Common myeloid progenitor, CD34-positive (primary cell): ENCODE measurements around the gene ERCC3.
"Not testable (repeated sequence)": the region's sequence is repeated elsewhere in the genome, so short reads cannot be mapped to it uniquely, and the experiment has no call there.

ENCODE experiments used
- CTCF ChIA-PET: fragments of 350-600 bp; sonication (Branson Sonifier 250); formaldehyde crosslinking; loops from one replicate; lab custom pipeline; 2021; ENCODE audit warnings: antibody characterized with exemption; lab: Charles Lee
- POLR2A ChIA-PET: fragments of 350-600 bp; sonication (Branson Sonifier 250); formaldehyde crosslinking; loops from one replicate; lab custom pipeline; 2021; ENCODE audit warnings: antibody characterized with exemption; lab: Charles Lee
- DNase-seq, 3 donors: peaks; one replicate each; pipeline versions ENCODE4 v3.0.0 to v3.0.0-alpha.2; 2013
- H3K27ac ChIP-seq, 2 experiments: 1 replicate in 1 of 2; 2 replicates in 1 of 2; pipeline ENCODE4 v1.7.0; 2013; ENCODE audit warnings: inconsistent platforms in 2 of 2, low read length in 2 of 2, mild to moderate bottlenecking in 2 of 2, low read depth in 1 of 2, moderate library complexity in 1 of 2; ENCODE audit not compliant: severe bottlenecking in 2 of 2, insufficient read depth in 1 of 2, poor library complexity in 1 of 2
- H3K27me3 ChIP-seq, 5 experiments: replicated peaks in 2 of 5; 1 replicate in 3 of 5; 2 replicates in 2 of 5; pipeline versions ENCODE4 v1.6.1 to v1.7.0; 2013; ENCODE audit warnings: low read length in 4 of 5, mild to moderate bottlenecking in 2 of 5, moderate library complexity in 2 of 5, inconsistent platforms in 1 of 5; ENCODE audit not compliant: insufficient read depth in 5 of 5, control insufficient read depth in 4 of 5
- H3K36me3 ChIP-seq, 4 experiments: 1 replicate in 2 of 4; 2 replicates in 2 of 4; pipeline versions ENCODE4 v1.6.1 to v1.7.0; 2013; ENCODE audit warnings: low read length in 3 of 4, control low read depth in 1 of 4, mild to moderate bottlenecking in 1 of 4; ENCODE audit not compliant: control insufficient read depth in 4 of 4, insufficient read depth in 4 of 4
- H3K4me1 ChIP-seq, 4 experiments: 1 replicate in 3 of 4; 2 replicates in 1 of 4; pipeline versions ENCODE4 v1.6.1 to v1.7.1; 2013; ENCODE audit warnings: low read length in 3 of 4, mild to moderate bottlenecking in 3 of 4, control low read depth in 1 of 4, inconsistent platforms in 1 of 4, moderate library complexity in 1 of 4; ENCODE audit not compliant: control insufficient read depth in 4 of 4, insufficient read depth in 4 of 4; ENCODE audit errors: control extremely low read depth in 1 of 4
- H3K4me3 ChIP-seq, 7 experiments: 1 replicate in 4 of 7; 2 replicates in 3 of 7; pipeline versions ENCODE4 v1.5.1 to v1.7.0; 2013; ENCODE audit warnings: mild to moderate bottlenecking in 7 of 7, low read length in 6 of 7, moderate library complexity in 6 of 7, inconsistent platforms in 2 of 7, low read depth in 2 of 7, control low read depth in 1 of 7; ENCODE audit not compliant: insufficient read depth in 4 of 7, control insufficient read depth in 1 of 7; ENCODE audit errors: extremely low read depth in 1 of 7
- H3K9me3 ChIP-seq, 5 experiments: 1 replicate in 4 of 5; 2 replicates in 1 of 5; pipeline versions ENCODE4 v1.6.1 to v1.7.1; 2013; ENCODE audit warnings: low read length in 4 of 5, mild to moderate bottlenecking in 2 of 5, inconsistent platforms in 1 of 5, low read depth in 1 of 5, moderate library complexity in 1 of 5; ENCODE audit not compliant: control insufficient read depth in 4 of 5, insufficient read depth in 2 of 5; ENCODE audit errors: control extremely low read depth in 1 of 5
- WGBS: methylation state at CpG from one replicate; pipeline ENCODE4 v1.1.5; 2013; ENCODE audit not compliant: insufficient coverage; 5-methylcytosine and 5-hydroxymethylcytosine counted together

ERCC3 gene

DNA sequence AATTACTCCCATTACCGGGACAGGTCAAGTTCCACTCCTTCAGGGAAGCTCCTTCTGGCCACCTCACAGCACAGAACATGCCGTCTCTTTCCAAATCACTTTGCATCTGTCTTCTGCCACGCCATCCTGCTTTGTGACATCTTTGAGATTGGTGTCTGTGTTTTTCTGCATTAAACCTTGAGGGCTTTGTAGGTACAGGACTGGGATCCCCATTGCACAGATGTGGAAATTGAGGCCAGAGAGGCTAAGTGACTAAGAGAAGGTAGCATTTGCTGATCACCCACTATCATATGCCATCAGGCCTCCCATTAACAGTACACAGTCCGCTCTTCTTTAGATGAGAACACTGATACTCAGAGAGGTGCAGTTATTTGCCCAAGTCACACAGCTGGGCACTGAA, 64.4 kb downstream of the ERCC3 start:
- Histone ChIP-seq H3K4me1 (peaks cover 0 to 2% (median under 1%) of the 10 kb centered on the region in 4 experiments), H3K9me3 (peaks cover 0 to 6% (median 2%) of the 10 kb centered on the region in 5 experiments), H3K36me3 (no peaks in the 10 kb centered on the region), H3K27me3 (peaks cover 0 to 27% (median 12%) of the 10 kb centered on the region in 5 experiments), H3K4me3 (no peak overlapping the region), H3K27ac (no peak overlapping the region)
- CTCF ChIA-PET, result no interaction called here
- POLR2A ChIA-PET, result no interaction called here
- no peak for DNase-seq
- 92% methylated on average over 4 of the region's 4 CpGs for whole genome bisulfite sequencing

DNA sequence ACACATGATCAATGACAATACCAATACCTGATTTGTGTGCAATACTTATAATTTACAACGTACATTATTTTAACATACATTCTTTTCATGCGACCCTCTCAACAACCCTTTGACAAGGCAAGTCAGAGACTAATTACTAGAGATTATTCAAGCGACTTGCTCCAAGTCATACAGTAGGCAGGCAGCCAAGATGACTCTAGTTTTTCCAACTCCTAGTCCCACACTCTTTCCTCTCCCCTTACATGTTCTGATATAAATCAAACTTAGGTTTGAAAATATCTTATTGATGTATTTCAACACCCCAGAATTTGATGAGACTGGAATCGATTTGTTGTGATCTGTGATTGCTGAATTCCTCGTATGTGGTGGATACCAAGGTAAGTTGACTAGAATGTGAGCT, 65.8 kb downstream of the ERCC3 start:
- 100% methylated on average over 3 of the region's 5 CpGs for WGBS
- Histone ChIP-seq H3K27ac (no peak overlapping the region), H3K4me3 (no peak overlapping the region), H3K36me3 (no peaks in the 10 kb centered on the region), H3K9me3 (peaks cover 0 to 6% (median 2%) of the 10 kb centered on the region in 5 experiments), H3K27me3 (peaks cover 0 to 33% (median 12%) of the 10 kb centered on the region in 5 experiments), H3K4me1 (peaks cover 0 to 2% (median under 1%) of the 10 kb centered on the region in 4 experiments)
- CTCF ChIA-PET, result no interaction called here
- POLR2A ChIA-PET, result no interaction called here
- DNase-seq, result no peak

DNA sequence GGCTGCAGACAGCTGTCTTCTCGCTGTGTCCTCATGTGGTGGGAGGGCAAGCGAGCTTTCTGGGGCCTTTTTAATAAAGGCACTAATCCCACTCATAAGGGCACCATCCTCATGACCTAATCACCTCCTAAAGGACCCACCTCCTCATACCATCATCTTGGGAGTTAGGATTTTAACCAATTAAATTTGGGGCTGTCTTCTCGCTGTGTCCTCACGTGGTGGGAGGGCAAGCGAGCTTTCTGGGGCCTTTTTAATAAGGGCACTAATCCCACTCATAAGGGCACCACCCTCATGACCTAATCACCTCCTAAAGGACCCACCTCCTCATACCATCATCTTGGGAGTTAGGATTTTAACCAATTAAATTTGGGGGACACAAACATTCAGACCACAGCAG, 66.7 kb downstream of the ERCC3 start:
- 100% methylated on average over 1 of the region's 5 CpGs for WGBS
- H3K4me3 ChIP-seq, H3K9me3 ChIP-seq, H3K36me3 ChIP-seq, DNase-seq, H3K4me1 ChIP-seq, POLR2A ChIA-PET, H3K27ac ChIP-seq, CTCF ChIA-PET: not testable (repeated sequence)
- peaks cover 0 to 39% (median 12%) of the 10 kb centered on the region in 5 experiments for H3K27me3 ChIP-seq

DNA sequence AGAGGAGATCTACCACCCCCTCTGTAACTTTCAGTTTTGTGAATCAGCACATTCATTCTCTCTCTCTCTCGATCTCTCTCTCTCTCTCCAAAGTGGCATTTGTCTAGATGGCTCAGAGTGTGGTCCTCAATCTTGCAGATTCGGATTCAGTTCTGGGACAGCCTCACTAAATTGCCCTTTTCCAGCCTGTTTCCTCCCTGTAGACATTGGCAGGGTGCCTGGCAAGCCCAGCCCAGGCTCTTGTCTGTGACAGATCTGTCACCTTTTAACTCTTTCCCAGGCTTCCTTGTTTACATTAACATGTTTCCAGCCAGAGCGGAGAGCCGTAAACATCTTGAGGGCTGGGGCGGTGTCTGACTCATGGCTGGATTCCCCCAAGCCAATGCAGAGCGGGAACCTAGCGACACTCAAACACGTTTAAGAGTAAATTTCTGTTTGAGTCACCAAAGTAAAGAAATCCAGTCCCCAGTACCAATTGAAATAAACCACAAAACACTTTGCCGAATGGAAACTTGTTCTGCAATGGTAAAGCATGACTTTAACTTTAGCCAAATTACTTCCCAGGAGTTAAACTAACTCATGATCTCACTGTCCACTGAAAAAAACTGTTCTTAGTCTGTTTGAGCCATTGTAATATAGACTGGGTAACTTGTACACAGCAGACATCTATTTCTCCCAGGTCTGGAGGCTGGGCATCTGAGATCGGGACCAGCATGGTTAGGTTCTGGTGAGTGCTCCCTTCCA, 67.3 kb downstream of the ERCC3 start:
- H3K36me3 ChIP-seq, result no peaks in the 10 kb centered on the region
- peaks cover 0 to 43% (median 15%) of the 10 kb centered on the region in 5 experiments for H3K27me3 ChIP-seq
- H3K4me3 ChIP-seq, result no peak overlapping the region
- CTCF ChIA-PET, result no interaction called here
- POLR2A ChIA-PET, result no interaction called here
- peaks cover 0 to 6% (median 2%) of the 10 kb centered on the region in 5 experiments for H3K9me3 ChIP-seq
- H3K4me1 ChIP-seq, result peaks cover 0 to 2% (median under 1%) of the 10 kb centered on the region in 4 experiments
- peak; percentile 17 to 73 (median 68) for DNase-seq
- 58% methylated on average over 5 of the region's 10 CpGs for WGBS
- no peak overlapping the region for H3K27ac ChIP-seq

DNA sequence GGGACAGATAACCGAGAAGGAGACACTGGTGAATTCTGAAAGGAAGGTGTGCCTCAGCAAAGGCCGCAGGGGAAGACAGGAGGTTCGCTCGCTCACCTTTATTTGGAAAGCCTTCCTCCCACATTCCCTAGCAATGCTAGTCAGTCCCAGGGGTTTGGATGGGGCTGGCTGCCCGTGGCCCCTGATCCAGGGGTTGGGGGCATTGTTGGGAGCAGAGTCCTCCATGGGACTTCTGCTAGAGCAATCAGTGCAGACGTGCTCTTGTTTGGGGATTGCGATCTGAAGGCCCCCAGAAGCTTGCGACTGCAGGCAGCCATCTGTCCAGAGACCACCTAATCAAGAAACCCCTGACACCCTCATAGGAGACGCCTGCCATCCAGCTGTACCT, 67.8 kb downstream of the ERCC3 start:
- POLR2A ChIA-PET, result no interaction called here
- H3K27me3 ChIP-seq, result peaks cover 0 to 48% (median 15%) of the 10 kb centered on the region in 5 experiments
- peaks cover 0 to 6% (median 2%) of the 10 kb centered on the region in 5 experiments for H3K9me3 ChIP-seq
- WGBS, result 75% methylated on average over 6 of the region's 9 CpGs
- no peak overlapping the region for H3K4me3 ChIP-seq
- CTCF ChIA-PET, result no interaction called here
- no peaks in the 10 kb centered on the region for H3K36me3 ChIP-seq
- H3K4me1 ChIP-seq, result peaks cover 0 to 2% (median 1%) of the 10 kb centered on the region in 4 experiments
- H3K27ac ChIP-seq, result no peak overlapping the region
- no peak for DNase-seq

DNA sequence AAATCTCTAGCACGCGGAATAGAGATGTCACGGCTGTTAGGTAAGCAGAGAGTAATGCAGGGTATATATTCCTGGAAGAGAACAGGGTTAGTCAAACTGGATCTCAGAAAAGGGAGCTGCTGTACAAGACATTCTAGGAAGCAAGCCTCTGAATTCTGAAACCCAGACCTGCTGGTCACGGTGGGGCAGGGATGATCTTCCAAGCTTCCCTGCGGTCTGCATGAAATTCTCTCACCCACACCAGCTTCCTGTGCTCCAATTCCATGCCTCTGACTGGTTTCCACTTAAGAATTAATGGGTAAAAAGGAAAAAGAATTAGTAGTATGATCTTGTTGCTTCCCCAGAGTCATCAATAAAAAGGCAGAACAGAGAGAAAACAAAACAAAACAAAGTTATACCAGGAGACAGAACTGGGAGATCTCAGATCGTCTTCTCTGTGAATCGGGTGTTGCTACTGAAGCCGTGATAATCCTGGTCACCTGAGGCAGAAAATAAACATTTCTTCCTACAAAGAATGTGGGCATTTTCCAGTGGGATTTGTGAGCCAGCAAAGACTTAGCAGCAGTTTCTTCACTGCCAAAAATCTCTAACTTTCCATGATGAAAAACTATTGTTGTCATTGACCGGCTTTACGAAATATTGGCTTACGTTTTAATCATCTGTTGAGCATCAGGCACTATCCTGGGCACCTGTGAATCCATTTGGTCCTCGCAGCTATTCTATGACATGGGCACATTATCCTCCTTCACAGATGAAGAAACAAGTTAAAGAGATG, 68.6 kb downstream of the ERCC3 start:
- Histone ChIP-seq H3K9me3 (peaks cover 0 to 6% (median 2%) of the 10 kb centered on the region in 5 experiments), H3K4me1 (peaks cover 0 to 10% (median 7%) of the 10 kb centered on the region in 4 experiments), H3K27me3 (peaks cover 0 to 56% (median 21%) of the 10 kb centered on the region in 5 experiments), H3K4me3 (no peak overlapping the region), H3K27ac (no peak overlapping the region), H3K36me3 (no peaks in the 10 kb centered on the region)
- CTCF ChIA-PET, result no interaction called here
- 80% methylated on average over 11 of the region's 12 CpGs for WGBS
- no peak for DNase-seq
- POLR2A ChIA-PET, result no interaction called here

DNA sequence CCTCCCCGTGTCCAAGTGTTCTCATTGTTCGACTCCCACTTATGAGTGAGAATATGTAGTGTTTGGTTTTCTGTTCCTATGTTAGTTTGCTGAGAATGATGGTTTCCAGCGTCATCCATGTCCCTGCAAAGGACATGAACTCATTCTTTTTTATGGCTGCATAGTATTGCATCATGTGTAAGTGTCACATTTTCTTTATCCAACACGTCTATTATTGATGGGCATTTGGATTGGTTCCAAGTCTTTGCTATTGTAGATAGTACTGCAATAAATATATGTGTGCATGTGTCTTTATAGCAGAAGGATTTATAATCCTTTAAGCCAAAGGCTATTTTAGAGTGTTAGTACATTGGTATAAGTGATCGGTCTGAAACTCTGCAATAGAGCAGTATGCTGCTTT, 69.8 kb downstream of the ERCC3 start:
- POLR2A ChIA-PET, result not testable (repeated sequence)

More for the DNA sequence above, 69.8 kb downstream of the ERCC3 start:
- WGBS, result no CpG with 5 or more reads among the region's 5 CpGs
- H3K9me3 ChIP-seq, H3K27ac ChIP-seq, H3K4me3 ChIP-seq, H3K36me3 ChIP-seq, DNase-seq, CTCF ChIA-PET: not testable (repeated sequence)
- peaks cover 0 to 20% (median 16%) of the 10 kb centered on the region in 4 experiments for H3K4me1 ChIP-seq
- peaks cover 0 to 64% (median 24%) of the 10 kb centered on the region in 5 experiments for H3K27me3 ChIP-seq
